IPS DF 6.9 (cell line): Measurements from ENCODE around the gene FOXQ1.

Experiments used
- DNase-seq: peaks from one replicate; pipeline ENCODE4 v3.0.0-alpha.2; 2013; ENCODE audit warnings: low read depth, low spot score
- H3K27ac ChIP-seq: one replicate; pipeline ENCODE4 v1.5.1; 2013; ENCODE audit warnings: low read length, control low read depth
- H3K27me3 ChIP-seq: 2 replicates; pipeline ENCODE4 v1.6.1; 2013; ENCODE audit warnings: mild to moderate bottlenecking, low read length; ENCODE audit not compliant: control insufficient read depth, insufficient read depth
- H3K36me3 ChIP-seq: 2 replicates; pipeline ENCODE4 v1.6.1; 2013; ENCODE audit warnings: low read length; ENCODE audit not compliant: control insufficient read depth, insufficient read depth
- H3K4me1 ChIP-seq: 2 replicates; pipeline ENCODE4 v1.6.1; 2013; ENCODE audit warnings: low read length; ENCODE audit not compliant: control insufficient read depth, insufficient read depth
- H3K4me3 ChIP-seq: 2 replicates; pipeline ENCODE4 v1.5.1; 2013; ENCODE audit warnings: mild to moderate bottlenecking, low read length
- H3K9me3 ChIP-seq: 2 replicates; pipeline ENCODE4 v1.6.1; 2013; ENCODE audit warnings: low read length, inconsistent platforms; ENCODE audit not compliant: control insufficient read depth, insufficient read depth
- WGBS: extraction: QIAGEN DNeasy Blood & Tissue Kit; methylation state at CpG from one replicate; pipeline ENCODE4 v1.1.7; 2013; ENCODE audit warnings: mixed read lengths, missing lambda C conversion rate; ENCODE audit not compliant: insufficient read length, insufficient coverage; 5-methylcytosine and 5-hydroxymethylcytosine counted together

FOXQ1 gene

GRCh38 chr6:1311400-1312202 lies at the start of gene FOXQ1:
Gene FOXQ1 (plus strand): TSS chr6:1312098. CDS start chr6:1312705, 607 bp downstream.
- peak within 1 kb of the TSS; percentile 25 for H3K4me3 ChIP-seq
- peaks cover 64% of the 10 kb centered on the region for H3K27me3 ChIP-seq
- H3K9me3 ChIP-seq = no peaks in the 10 kb centered on the region
- peaks cover 4% of the 10 kb centered on the region for H3K4me1 ChIP-seq
- H3K27ac ChIP-seq = no peak within 1 kb of the TSS
- no CpG with 5 or more reads among the region's 75 CpGs for WGBS
- no peak for DNase-seq
- no peaks in the 10 kb centered on the region for H3K36me3 ChIP-seq

GRCh38 chr6:1262704-1263038 lies 49.2 kb upstream of the FOXQ1 start:
- H3K27me3 ChIP-seq = no peaks in the 10 kb centered on the region
- no peaks in the 10 kb centered on the region for H3K4me1 ChIP-seq
- WGBS = no CpG with 5 or more reads among the region's 6 CpGs
- H3K4me3 ChIP-seq = no peak overlapping the region
- no peak overlapping the region for H3K27ac ChIP-seq
- no peaks in the 10 kb centered on the region for H3K36me3 ChIP-seq
- no peak for DNase-seq
- no peaks in the 10 kb centered on the region for H3K9me3 ChIP-seq

GRCh38 chr6:1263039-1263849 lies 48.7 kb upstream of the FOXQ1 start:
- Histone ChIP-seq H3K4me3 (no peak overlapping the region), H3K27me3 (no peaks in the 10 kb centered on the region), H3K9me3 (no peaks in the 10 kb centered on the region), H3K36me3 (no peaks in the 10 kb centered on the region), H3K27ac (no peak overlapping the region), H3K4me1 (no peaks in the 10 kb centered on the region)
- no peak for DNase-seq
- no CpG with 5 or more reads among the region's 12 CpGs for WGBS

GRCh38 chr6:1263850-1264377 lies 48.0 kb upstream of the FOXQ1 start:
- H3K9me3 ChIP-seq = no peaks in the 10 kb centered on the region
- H3K27ac ChIP-seq = no peak overlapping the region
- no CpG with 5 or more reads among the region's 10 CpGs for WGBS
- H3K27me3 ChIP-seq = no peaks in the 10 kb centered on the region
- no peaks in the 10 kb centered on the region; the same call in 1 of the 2 replicates for H3K4me1 ChIP-seq
- DNase-seq = no peak
- H3K4me3 ChIP-seq = no peak overlapping the region
- no peaks in the 10 kb centered on the region for H3K36me3 ChIP-seq

GRCh38 chr6:1264619-1265445 lies 47.1 kb upstream of the FOXQ1 start:
- no peaks in the 10 kb centered on the region; the same call in 1 of the 2 replicates for H3K4me1 ChIP-seq
- H3K36me3 ChIP-seq = no peaks in the 10 kb centered on the region
- H3K9me3 ChIP-seq = no peaks in the 10 kb centered on the region
- no CpG with 5 or more reads among the region's 11 CpGs for whole genome bisulfite sequencing
- no peak overlapping the region for H3K27ac ChIP-seq
- no peak overlapping the region for H3K4me3 ChIP-seq
- no peaks in the 10 kb centered on the region for H3K27me3 ChIP-seq
- DNase-seq = no peak

GRCh38 chr6:1266686-1267056 lies 45.2 kb upstream of the FOXQ1 start:
- Histone ChIP-seq H3K27ac (no peak overlapping the region), H3K27me3 (no peaks in the 10 kb centered on the region), H3K4me1 (no peaks in the 10 kb centered on the region; the same call in 1 of the 2 replicates), H3K9me3 (no peaks in the 10 kb centered on the region), H3K36me3 (no peaks in the 10 kb centered on the region), H3K4me3 (no peak overlapping the region)
- no peak for DNase-seq
- no CpG with 5 or more reads among the region's 3 CpGs for WGBS

GRCh38 chr6:1267057-1267732 lies 44.7 kb upstream of the FOXQ1 start:
- no peak overlapping the region for H3K27ac ChIP-seq
- no peaks in the 10 kb centered on the region; the same call in 1 of the 2 replicates for H3K4me1 ChIP-seq

GRCh38 chr6:1267790-1268762 lies 43.8 kb upstream of the FOXQ1 start:
- peaks cover 3% of the 10 kb centered on the region for H3K9me3 ChIP-seq
- H3K27me3 ChIP-seq = no peaks in the 10 kb centered on the region
- no peaks in the 10 kb centered on the region; the same call in 1 of the 2 replicates for H3K4me1 ChIP-seq
- no peak overlapping the region for H3K4me3 ChIP-seq
- no CpG with 5 or more reads among the region's 18 CpGs for WGBS
- no peak overlapping the region for H3K27ac ChIP-seq
- DNase-seq = no peak
- no peaks in the 10 kb centered on the region for H3K36me3 ChIP-seq

More at GRCh38 chr6:1267057-1267732, 44.7 kb upstream of the FOXQ1 start:
- DNase-seq = no peak
- Histone ChIP-seq H3K9me3 (no peaks in the 10 kb centered on the region), H3K36me3 (no peaks in the 10 kb centered on the region), H3K27me3 (no peaks in the 10 kb centered on the region), H3K4me3 (no peak overlapping the region)
- no CpG with 5 or more reads among the region's 8 CpGs for WGBS
